Lower leg skin (tissue), 3 donors: ENCODE results near the gene NPSR1.

ENCODE experiments used
- POLR2A ChIP-seq, 2 donors: fragments of 450-650 bp; IDR thresholded peaks; one replicate each; pipeline ENCODE4 v1.6.1; 2016 to 2017; ENCODE audit warnings: antibody characterized with exemption in 2 of 2, mild to moderate bottlenecking in 1 of 2, moderate library complexity in 1 of 2
- TF ChIP-seq, protein P1 (sequence below), 3 donors: fragments of 450-650 bp; IDR thresholded peaks; one replicate each; pipeline ENCODE4 v1.5.1; 2016; ENCODE audit warnings: antibody characterized with exemption in 3 of 3, mild to moderate bottlenecking in 3 of 3, moderate library complexity in 2 of 3

DNA sequence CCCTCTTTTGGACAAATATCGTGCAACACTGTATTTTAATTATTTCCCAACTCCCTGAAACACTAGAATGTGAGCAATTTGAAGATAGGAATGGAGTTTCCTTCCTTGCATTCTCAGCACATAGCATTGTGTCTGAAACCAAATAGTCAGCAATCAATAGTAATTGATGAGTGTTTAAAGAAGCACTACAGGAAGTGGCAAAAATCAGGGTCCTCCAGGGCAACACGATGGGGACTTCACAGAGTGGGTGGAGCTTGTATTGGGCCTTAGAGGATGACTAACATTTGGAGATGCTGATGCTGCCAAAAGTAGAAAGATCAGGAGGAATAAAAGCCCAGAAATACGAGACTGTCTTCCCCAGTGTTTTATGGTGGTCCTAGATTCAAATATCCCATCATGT, 94.9 kb downstream of the NPSR1 start:
- TF ChIP-seq POLR2A (IDR thresholded peaks at IDR 0.05): no peak
- TF ChIP-seq, protein P1, sequence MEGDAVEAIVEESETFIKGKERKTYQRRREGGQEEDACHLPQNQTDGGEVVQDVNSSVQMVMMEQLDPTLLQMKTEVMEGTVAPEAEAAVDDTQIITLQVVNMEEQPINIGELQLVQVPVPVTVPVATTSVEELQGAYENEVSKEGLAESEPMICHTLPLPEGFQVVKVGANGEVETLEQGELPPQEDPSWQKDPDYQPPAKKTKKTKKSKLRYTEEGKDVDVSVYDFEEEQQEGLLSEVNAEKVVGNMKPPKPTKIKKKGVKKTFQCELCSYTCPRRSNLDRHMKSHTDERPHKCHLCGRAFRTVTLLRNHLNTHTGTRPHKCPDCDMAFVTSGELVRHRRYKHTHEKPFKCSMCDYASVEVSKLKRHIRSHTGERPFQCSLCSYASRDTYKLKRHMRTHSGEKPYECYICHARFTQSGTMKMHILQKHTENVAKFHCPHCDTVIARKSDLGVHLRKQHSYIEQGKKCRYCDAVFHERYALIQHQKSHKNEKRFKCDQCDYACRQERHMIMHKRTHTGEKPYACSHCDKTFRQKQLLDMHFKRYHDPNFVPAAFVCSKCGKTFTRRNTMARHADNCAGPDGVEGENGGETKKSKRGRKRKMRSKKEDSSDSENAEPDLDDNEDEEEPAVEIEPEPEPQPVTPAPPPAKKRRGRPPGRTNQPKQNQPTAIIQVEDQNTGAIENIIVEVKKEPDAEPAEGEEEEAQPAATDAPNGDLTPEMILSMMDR (IDR thresholded peaks at IDR 0.05): no peak
